Measurements from ENCODE around the gene GFOD2.

GRCh38 chr16:67749436-67750078 is 30.4 kb upstream of the GFOD2 start:
- no peak for TF ChIP-seq CTCF (IDR thresholded peaks at IDR 0.05; ENCODE audit: poor library complexity)
- TF ChIP-seq EZH2phosphoT487 (IDR thresholded peaks at IDR 0.05; ENCODE audit: low read depth, severe bottlenecking, unreplicated experiment), result no peak

All from hepatocyte (in vitro differentiated cells).